Activated T-cell treated with anti-CD3 and anti-CD28 coated beads for 1 hour (primary cell): Measurements from ENCODE around the gene SUSD6.

Experiments used
- DNase-seq: peaks from one replicate; pipeline ENCODE4 v3.0.0-alpha.2; 2020; ENCODE audit warnings: low read depth

The SUSD6 gene

GRCh38 chr14:69672356-69672755 lies 61.0 kb downstream of the SUSD6 start:
- DNase-seq: no peak

- DNase-seq: no peak
Measured at GRCh38 chr14:69673104-69673503, 61.7 kb downstream of the SUSD6 start.

GRCh38 chr14:69673578-69674305 lies 62.3 kb downstream of the SUSD6 start:
- no peak for DNase-seq

GRCh38 chr14:69674546-69675244 lies 63.3 kb downstream of the SUSD6 start:
- no peak for DNase-seq

GRCh38 chr14:69675245-69675583 lies 63.8 kb downstream of the SUSD6 start:
- no peak for DNase-seq

- no peak for DNase-seq
Measured at GRCh38 chr14:69675877-69676416, 64.6 kb downstream of the SUSD6 start.

GRCh38 chr14:69676723-69677122 lies 65.3 kb downstream of the SUSD6 start:
- DNase-seq: no peak

- no peak for DNase-seq
Measured at GRCh38 chr14:69680297-69680696, 68.9 kb downstream of the SUSD6 start.

- no peak for DNase-seq
Measured at GRCh38 chr14:69682136-69682535, 70.7 kb downstream of the SUSD6 start.

GRCh38 chr14:69682621-69683263 lies 71.3 kb downstream of the SUSD6 start:
- no peak for DNase-seq

GRCh38 chr14:69683971-69684370 lies 72.6 kb downstream of the SUSD6 start:
- no peak for DNase-seq

GRCh38 chr14:69684461-69685217 lies 73.2 kb downstream of the SUSD6 start:
- no peak for DNase-seq

GRCh38 chr14:69685218-69685616 lies 73.8 kb downstream of the SUSD6 start:
- DNase-seq: no peak

- DNase-seq: no peak
Measured at GRCh38 chr14:69685716-69686115, 74.3 kb downstream of the SUSD6 start.

- no peak for DNase-seq
Measured at GRCh38 chr14:69687606-69688298, 76.4 kb downstream of the SUSD6 start.

GRCh38 chr14:69688299-69688649 lies 76.9 kb downstream of the SUSD6 start:
- no peak for DNase-seq

- no peak for DNase-seq
Measured at GRCh38 chr14:69690042-69690441, 78.6 kb downstream of the SUSD6 start.

- DNase-seq: no peak
Measured at GRCh38 chr14:69692594-69692993, 81.2 kb downstream of the SUSD6 start.

- no peak for DNase-seq
Measured at GRCh38 chr14:69693145-69693544, 81.7 kb downstream of the SUSD6 start.

- no peak for DNase-seq
Measured at GRCh38 chr14:69693801-69694729, 82.7 kb downstream of the SUSD6 start.
